Activated CD4-positive, alpha-beta T cell treated with anti-CD3 and anti-CD28 coated beads for 24 hours (primary cell): ENCODE results near the gene MAP7D2.
"Not testable (repeated sequence)": the region's sequence is repeated elsewhere in the genome, so short reads cannot be mapped to it uniquely, and the experiment has no call there.

Source experiments
- DNase-seq, 2 donors: peaks; one replicate each; pipeline ENCODE4 v3.0.0-alpha.2; 2020; ENCODE audit warnings: low read depth in 2 of 2

The MAP7D2 gene

DNA sequence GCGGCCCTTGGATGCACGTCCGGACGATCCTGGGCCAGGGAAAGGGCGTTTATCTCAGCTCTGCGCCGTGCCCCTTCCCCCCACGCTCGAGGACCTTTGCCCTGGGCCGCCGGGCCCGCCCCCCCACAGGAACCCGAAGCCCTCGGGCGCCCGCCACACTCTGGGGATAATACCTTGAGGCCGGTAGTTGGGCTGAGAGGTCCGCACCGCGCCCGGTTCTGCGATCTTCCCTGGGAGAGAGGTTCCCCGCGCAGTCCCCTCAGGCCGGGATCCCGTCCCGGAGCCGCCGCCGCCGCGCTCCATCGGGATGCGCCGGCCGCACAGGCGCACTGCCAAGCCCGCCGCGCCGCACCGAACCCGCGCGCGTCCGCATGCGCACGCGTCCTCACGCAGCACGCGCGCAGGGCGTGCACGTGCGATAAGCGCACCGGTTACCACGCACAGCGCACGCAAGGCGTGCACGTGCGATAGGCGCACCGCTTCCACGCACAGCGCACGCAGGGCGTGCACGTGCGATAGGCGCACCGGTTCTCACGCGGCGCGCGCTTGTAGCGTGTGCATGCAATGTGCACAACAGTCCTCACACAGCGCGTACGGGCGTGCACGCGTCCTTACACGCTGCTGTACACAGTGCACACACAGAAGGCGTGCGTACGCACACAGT, at the start of gene MAP7D2:
Gene MAP7D2, minus strand, starts transcription at position 331 of the 664 bp plus-strand sequence. Its CDS starts 28 bp downstream, at position 303.
- no peak for DNase-seq

DNA sequence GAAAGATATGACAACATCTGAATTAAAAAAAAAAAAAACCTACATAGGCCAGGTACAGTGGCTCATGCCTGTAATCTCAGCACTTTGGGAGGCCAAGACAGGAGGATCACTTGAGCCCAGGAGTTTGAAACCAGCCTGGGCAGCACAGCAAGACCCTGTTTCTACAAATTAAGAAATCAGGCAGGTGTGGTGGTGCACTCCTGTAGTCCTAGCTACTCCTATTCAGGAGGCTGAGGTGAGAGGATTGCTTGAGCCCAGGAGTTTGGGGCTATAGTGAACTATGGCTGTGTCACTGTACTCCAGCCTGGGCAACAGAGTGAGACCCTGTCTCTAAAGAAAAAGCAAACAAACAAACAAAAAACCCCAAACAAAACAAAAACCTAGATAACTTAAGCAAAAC, 45.8 kb upstream of the MAP7D2 start:
- not testable (repeated sequence) for DNase-seq

DNA sequence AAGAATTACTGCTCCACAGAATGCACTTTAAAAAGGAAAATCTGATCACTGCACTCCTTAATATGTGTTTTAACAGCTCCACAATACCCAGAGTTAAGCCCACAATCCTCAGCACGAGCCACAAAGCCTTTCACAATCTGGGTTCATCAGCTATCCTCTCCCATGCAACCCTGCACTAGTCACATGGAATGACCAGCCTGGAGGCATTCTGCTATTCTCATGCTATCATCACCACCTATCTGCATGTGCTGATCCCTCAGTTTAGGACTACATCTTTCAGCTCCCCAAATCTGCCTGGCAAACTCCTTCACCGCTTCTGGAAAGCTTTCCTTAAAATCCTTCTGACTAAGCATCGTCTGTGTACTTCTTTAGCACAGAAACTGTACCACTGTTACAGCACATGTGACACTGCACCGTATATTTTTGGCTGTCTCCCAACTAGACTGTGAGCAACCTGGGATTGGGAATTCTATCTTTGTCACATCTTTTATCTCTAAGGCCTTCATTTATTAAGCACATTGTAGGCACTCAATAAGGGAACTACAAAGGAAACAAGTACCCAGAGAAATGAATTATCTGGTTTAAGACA, 43.2 kb upstream of the MAP7D2 start:
- DNase-seq, result no peak

DNA sequence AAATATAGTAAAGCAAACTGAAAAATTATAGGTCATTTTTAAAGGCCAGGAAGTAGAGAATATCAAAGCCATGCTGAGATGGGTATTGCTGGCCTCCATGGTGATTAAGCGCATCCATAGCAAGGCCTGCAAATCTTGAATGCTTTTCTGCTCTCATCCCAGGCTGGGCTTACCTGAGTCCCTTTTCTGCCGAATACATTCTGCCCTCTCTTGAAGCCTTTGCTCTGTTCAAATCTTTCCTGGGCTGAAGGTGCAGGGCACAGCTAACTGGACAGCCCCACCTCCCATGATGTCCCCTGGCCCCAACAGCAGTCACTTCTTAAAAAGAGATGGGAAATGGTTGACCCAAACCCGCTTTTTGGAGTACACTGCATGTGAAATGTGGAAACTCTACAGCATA, 35.0 kb upstream of the MAP7D2 start:
- no peak for DNase-seq

DNA sequence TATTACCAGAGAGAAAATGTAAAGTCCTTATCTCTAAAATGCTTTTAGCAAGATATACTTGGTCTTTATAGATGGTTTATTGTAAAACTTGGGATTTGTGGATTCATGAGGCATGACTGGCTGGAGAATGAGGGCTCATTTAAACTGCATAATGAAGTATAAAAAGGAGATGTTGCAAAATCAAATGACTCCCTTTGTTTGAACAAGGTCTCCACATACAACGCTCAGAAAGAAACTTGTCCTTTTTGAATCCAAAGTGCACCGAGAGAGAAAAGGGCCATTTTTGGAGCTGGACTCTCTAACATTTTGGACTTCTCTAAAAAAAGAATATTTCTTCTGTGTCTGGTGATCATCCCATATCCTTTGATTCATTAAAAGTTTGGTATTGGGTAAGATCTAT, 32.6 kb upstream of the MAP7D2 start:
- no peak for DNase-seq

DNA sequence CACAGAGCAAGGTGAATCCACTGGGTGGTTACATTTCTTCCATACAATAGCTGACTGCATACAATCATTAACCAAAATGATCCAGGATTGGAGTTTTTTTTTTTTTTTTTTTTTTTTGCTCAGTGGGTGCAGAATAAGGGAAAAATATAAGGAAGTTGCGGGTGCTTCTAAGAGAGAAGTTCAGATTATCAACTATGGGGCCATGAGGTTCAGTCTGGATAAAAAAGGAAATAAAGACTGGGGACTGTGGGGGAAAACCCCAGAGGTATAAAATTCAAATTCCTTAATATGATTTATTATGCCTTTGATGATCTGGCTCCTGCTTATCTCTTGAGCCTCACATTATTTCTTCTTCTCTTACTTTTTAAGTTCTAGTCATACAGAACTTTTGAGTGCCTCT, 30.9 kb upstream of the MAP7D2 start:
- DNase-seq, result no peak

DNA sequence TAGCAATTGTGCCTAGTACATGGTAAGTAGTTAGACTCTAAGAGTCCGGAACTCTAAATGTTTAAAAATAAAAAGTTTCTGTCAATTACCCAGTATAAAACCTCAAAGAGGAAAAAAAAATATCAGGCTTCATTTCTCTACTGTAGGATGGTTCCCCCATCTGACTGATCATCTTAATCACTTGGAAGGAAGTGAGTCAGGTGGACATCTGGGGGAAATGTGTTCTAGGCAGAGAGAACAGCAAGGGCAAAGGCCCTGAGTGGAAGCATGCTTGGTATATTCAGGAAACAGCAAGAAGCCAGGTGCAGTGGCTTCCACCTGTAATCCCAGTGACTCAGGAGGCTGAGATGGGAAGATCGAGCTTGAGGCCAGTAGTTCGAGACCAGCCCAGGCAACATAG, 27.8 kb upstream of the MAP7D2 start:
- no peak for DNase-seq

DNA sequence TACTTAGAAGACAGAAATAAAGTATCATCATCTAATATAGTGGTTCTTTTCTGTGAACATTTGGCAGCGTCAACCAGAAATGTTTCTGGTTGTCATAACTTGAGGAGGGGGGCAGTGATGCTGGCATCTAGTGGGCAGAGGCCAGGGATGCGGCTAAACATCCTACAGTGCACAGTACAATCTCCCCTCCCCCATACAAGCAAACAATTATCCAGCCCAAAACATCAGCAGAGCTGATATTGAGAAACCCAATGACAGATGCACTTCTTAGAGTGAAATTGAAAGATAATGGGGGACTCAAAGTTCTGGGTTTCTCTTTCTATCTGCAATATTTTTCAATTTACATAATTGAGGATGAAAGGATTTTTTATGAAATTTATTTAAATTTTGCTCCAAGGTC, 26.9 kb upstream of the MAP7D2 start:
- no peak for DNase-seq

DNA sequence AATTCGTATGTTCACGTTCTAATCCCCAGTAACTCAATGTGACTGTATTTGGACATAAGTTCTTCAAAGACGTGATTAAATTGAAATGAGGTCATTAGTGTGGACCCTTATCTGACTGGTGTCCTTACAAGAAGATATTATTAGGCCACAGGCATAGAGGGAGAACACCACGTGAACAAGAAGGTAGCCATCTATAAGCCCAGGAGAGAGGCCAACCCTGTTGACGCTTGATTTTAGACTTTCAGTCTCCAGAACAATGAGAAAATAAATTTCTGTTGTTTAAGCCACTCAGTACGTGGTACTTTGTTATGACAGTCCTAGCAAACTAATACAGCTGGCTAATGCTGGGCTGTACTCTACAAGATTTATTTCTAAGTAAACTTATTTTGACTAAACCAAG, 26.4 kb upstream of the MAP7D2 start:
- no peak for DNase-seq

DNA sequence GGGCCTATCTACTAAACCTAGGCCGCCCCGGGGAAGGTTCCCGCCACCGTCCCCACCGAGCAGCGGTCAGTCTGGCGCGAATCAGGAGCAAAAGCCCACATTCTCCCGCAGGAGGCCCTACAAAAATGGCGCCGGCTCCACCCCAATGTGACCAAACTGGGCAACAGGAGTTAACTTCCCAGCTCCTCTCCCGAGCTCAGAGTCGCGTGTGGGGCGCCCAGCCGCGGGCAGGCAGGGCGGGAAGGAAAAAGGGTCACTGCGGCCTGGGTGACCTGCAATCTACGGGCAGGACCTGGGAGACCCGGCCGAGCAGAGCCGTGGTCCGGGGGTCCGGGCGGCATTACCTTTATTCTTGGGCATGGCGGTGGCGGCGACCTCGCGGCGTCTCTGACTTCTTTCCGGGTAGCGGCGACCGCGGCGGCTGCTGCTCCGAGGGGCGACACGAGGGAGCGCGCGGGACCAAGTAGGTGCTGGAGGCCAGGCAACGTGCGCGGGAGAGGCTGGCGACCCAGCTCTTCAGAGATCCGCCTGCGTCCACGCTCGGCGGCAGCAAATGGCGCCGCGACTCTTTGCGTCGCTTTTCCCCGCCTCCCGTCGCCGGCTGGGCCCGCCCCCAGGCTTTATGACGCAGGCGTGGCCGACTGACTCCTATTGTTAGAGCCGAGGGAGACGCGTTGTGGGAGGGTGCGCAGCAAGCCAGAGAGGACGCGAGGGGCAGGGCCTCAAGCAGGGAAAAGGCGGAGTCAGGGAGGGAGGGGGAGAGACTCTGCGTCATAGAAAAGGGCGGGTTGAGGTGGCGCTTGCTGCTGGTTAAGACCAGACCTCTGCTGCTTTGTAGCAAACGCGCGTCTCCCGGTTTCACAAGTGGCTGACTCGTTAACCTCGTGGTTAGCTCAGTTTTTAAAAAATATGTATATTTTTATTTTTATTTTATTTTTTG, 24.8 kb upstream of the MAP7D2 start, which contains the start of gene EIF1AX:
Gene EIF1AX, minus strand, starts transcription at position 558 of the 940 bp plus-strand sequence. Its CDS starts 198 bp downstream, at position 360.
- peak; percentile 82 to 99 for DNase-seq

DNA sequence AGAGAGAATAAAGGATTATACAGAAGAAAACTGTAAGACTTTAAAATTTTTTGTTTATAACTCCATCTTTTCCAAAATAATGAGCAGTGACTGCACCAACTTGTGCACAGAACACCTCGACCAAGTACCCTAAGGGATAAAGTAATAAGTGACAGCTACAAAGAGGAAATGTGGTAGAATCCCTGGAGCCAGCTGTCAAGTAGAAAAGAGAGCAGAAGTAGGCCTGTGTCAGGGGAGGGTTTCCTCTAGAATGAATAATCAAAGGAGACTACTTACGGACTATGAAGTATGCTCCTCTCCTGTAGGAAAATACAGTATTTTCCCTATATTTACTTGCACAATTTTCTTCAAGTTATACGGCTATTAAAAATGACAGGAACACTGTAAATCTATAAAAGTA, 23.7 kb upstream of the MAP7D2 start:
- no peak for DNase-seq

DNA sequence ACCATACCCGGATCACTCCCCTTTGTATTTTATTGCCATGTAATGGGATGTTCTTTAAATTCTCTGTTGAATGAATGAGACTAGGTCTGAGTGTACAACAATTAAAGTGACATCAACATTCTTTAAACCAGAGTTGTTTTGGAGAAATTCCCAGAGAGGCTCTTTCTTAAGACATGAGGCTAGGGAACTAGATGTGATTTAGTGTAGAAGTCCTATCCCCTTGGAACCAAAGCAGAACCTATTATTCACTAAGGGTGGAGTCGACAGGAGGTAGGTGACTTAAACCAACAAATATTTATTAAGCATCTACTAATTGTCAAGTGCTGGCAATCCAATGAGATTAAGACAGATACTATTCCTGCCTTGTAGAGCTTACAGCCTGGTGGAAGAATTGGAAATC, 23.3 kb upstream of the MAP7D2 start:
- no peak for DNase-seq

DNA sequence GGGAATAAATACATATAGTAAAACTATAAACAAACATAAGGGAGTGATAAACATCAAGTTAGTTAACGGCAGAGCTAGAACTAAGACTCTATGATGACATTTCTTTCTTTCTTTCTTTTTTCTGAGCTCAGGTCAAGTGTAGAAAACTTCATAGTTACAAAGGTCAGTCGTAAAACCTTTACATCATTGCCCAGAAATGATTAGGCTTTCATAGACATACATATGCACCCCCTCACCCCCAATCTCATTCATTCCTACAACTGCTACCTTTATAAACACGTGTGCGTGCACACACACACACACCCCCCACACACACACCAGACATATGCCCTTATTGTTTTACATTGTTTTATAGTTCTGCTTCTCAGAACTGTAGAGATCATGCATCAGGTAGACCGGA, 19.2 kb upstream of the MAP7D2 start:
- DNase-seq, result no peak

DNA sequence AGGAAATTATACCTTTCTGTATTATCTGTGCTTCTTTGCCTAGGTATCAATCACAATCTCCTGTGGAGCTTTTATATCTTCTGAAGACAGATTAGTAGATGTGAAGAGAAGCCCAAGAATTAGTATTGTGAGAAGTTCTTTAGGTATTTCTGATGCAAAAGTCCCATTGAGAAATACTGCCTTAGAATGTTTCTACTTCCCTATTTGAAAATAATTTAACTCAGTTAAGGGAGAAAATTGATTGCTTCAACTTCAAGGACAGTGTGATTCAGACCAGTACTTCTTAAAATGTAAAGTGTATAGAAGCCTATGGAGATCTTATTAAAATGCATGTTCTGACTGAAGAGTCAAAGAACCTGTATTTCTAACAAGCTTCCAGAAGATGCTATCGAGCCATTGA, 16.0 kb upstream of the MAP7D2 start:
- no peak for DNase-seq

DNA sequence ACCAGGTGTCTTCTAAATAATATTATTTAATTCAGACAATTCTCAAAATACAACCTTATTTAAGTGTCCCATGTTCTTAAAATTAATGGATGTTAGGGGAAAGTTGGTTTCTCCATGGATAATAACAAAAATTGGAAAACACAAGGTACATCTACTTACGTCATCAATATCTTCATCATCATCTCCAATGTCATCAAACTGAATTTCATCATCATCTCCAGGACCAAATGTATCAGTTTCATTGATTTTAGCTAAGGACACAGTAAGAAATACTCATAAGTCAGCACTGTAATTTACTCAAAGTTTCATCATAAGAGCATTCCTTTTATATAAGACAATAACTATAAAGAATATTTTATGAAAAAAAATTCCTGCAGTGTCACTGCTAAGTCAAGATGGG, 13.7 kb upstream of the MAP7D2 start:
- no peak for DNase-seq

DNA sequence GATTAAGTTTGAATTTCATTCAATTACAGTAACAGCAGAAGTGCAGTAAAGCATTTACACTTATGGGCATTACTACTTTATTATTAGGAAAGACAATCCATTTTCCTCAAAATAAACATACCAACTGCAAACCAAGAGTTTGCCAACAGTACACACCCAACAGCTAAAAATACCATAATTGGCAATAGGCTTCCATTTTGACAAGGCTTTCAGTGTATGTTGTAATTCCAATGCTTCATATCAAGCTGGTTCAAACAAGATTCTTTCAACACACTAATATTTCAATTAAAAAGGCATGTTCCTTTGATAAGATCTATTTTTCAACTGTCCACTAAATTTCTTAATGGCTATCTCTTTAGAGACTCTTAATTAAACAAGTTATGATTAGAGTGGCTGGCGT, 12.8 kb upstream of the MAP7D2 start:
- no peak for DNase-seq

DNA sequence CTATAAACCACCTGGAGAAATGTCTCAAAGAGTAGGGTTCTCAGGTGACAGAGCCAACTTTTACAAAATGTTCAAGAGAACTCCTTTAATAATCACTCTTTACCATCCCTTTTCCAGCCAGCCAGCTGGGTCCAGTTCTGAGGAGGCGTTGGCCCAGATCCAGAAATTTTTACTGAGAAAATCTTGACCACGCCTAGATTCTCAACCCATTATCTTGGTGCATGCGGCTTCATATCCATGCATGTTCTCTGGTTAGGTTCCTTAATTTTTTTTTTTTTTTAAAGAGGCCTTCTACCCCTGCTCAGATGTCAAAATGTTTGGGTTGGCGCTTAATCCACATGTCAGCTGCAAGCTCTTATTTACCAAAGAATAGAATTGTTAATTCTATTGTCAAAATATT, 12.0 kb upstream of the MAP7D2 start:
- no peak for DNase-seq

DNA sequence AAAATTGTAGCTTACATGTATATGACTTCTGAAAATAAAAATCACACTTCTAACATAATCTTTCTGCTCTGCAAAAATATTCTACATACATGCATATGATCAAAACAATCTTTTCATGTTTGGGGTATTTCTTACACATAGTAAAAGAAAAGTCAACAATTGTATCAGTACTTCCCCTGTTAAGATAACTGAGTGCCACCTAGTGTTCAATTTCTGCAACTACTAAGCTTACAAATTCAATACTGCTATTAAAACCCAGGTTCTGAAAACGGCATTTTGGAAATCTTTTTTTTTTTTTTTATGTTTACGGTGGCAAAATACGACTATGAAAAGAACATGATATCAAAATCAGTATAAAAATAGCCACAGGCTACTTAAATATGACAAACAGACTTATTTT, 10.7 kb upstream of the MAP7D2 start:
- DNase-seq, result not testable (repeated sequence)

DNA sequence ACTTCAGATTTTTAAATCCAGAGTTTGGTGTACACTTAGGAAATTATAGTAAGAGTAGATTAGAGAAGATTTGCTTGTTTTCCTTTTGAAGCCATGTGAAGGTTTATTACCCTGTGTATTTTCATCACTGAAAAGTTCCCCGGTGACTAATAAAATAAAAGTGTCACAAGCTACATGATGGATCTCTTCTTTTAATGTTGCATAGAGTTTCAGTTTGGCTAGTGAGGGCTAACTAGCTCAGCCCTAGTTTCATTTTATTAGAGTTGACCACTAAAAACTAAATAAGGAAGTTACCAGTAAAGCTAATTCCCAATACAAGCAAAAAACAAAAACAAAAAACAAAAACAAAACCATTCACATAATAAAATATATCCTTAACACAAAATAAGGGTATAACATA, 10.1 kb upstream of the MAP7D2 start:
- DNase-seq, result not testable (repeated sequence)

DNA sequence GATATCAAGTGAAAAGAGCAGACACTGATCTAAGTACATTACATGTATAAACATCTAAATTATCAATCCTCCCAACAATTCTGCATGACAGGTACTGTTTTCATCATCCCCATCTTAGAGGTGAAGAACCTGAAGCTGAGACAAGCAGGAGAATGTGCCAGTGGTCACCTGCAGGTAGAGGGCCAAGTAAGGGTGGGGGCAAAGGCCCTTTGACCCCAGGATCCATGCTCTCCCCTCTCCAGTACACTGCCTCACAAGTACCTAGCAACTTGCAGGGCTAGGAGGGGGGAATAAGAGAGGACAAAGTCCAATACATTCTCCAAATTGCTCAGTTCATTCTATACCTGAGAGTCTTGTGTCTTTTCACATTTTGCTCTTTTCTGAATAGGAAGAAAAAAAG, 8.3 kb upstream of the MAP7D2 start:
- no peak for DNase-seq

DNA sequence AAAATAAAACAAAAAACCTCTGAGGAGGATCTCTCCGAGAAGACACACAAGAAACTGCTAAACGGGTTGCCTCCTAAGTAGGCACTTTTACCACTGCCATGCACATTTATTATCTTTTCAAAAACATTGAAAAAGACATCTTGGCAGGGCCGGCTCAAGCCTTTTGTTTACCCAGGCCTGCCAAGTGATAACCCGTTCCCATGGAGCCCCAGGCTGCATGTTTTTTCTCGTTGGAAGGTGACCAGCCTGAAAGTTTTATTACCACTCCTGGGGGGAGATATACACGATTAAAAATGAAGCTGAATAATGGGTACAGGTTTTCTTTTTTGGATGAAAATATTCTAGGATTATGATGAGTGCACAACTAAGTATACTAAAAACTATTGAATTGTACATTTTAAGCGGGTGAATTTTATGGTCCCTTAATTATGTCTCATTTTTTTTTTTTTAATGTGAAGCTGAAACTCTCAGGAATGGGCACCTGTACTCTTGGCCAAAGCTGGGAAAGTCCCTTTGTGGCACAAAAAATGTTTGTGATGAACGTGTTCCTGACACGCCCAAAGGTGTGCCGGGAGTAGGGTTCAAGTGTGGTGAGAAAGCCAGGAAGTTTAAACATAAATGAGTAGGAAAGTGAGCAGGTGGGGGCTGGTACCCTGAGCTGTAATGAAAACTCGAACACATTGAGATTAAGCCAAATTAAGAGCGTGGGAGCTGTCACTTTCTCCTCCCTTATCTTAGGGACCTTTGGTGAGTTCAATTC, 1.5 kb upstream of the MAP7D2 start:
- DNase-seq, result no peak

DNA sequence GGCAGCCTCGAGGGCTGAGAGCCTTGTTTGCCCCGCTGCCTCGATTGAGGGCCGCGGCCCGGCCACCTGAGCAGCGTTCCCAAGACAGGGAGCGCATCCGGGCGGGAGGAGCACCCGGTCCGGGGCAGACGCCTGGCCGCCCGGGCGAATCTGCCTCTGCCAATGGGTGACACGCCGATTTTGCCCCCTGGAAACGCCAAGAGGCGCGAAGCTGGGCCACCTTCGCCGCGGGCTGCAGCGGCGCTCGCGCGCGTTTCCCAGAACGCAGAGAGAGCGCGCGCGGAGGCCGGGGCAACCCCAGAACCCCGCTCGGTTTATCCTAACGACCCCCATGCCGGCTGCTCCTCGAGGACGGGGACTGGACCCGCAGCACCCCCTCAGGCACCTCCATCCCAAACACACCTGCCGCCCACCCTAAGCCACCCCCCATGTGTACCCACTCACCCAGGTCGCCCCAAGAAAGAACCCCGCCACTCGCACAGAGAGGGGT, 575 bp downstream of the MAP7D2 start:
- DNase-seq, result no peak
